Lower lobe of right lung (tissue), 2 donors: ENCODE data around the gene RPS17. TPM values are rescaled to one million over a fixed set of nuclear protein-coding genes. Genes with fewer than 3 reads are reported as not detected.

Experiments
- ATAC-seq, 2 donors: fragments of 200-7000 bp; cut with Tn5 transposase; one replicate each; pipeline ENCODE4 v1.9.1; 2020 to 2022; ENCODE audit warnings: mild to moderate bottlenecking in 2 of 2, moderate library complexity in 2 of 2
- DNase-seq: peaks from one replicate; pipeline ENCODE4 v3.0.0-alpha.2; 2020
- H3K27ac ChIP-seq: fragments of 200-600 bp; one replicate; pipeline ENCODE4 v1.8.0; 2022
- H3K27me3 ChIP-seq: fragments of 200-600 bp; one replicate; pipeline ENCODE4 v1.8.0; 2022; ENCODE audit warnings: low read depth
- H3K36me3 ChIP-seq: fragments of 200-600 bp; one replicate; pipeline ENCODE4 v1.8.0; 2022; ENCODE audit warnings: mild to moderate bottlenecking
- H3K4me1 ChIP-seq: fragments of 200-600 bp; one replicate; pipeline ENCODE4 v1.8.0; 2022
- H3K4me3 ChIP-seq: fragments of 200-600 bp; one replicate; pipeline ENCODE4 v1.8.0; 2022; ENCODE audit warnings: mild to moderate bottlenecking
- H3K9me3 ChIP-seq: fragments of 200-600 bp; one replicate; pipeline ENCODE4 v1.8.0; 2022
- intact Hi-C: fragments of 100-400 bp; cut with DNase I; formaldehyde crosslinking; loops from one replicate; pipeline ENCODE4 v1.11.0; 2022
- total RNA-seq: library from RNA; stranded (reverse); fragmentation: NEBNext Ultra II Directional; extraction: Animal tissue kit (Norgen Biotek cat#: 25700); gene quantifications from one replicate; pipeline ENCODE4 v1.2.1, GENCODE V29; 2021
- TF ChIP-seq, protein P1 (sequence below): fragments of 200-600 bp; IDR thresholded peaks from one replicate; pipeline ENCODE4 v1.8.0; 2022; ENCODE audit warnings: antibody characterized with exemption, mild to moderate bottlenecking
- donor health status: DM: no; HTN: yes; CAD: no; lungs with severe emphysema.

Gene RPS17
- total RNA-seq, 1 donor from 2014 or later, result 1,182 TPM

DNA sequence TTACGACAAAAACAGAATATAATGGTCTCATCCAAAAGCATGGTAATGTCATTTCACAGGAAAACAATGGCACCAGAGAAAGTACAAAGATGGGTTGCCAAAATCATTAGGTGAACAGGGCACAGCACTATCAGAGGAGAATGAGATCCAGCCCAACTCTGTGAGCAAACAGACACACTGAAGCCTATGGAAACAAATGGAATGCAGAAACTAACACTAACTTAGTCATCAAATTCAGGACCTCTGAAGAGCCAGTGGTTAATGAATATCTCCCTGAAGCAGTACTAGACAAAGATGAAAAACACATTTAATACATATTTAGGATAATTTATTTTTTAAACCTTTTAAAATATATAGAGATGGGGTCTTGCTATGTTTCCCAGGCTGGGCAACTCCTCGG is 14.6 kb upstream of the RPS17 start:
- Histone ChIP-seq H3K9me3 (no peaks in the 10 kb centered on the region), H3K4me1 (no peaks in the 10 kb centered on the region), H3K27me3 (no peaks in the 10 kb centered on the region), H3K27ac (no peak overlapping the region), H3K36me3 (no peaks in the 10 kb centered on the region), H3K4me3 (no peak overlapping the region)
- no peak for DNase-seq
- intact Hi-C loops, result no loop called here
- TF ChIP-seq, protein P1, sequence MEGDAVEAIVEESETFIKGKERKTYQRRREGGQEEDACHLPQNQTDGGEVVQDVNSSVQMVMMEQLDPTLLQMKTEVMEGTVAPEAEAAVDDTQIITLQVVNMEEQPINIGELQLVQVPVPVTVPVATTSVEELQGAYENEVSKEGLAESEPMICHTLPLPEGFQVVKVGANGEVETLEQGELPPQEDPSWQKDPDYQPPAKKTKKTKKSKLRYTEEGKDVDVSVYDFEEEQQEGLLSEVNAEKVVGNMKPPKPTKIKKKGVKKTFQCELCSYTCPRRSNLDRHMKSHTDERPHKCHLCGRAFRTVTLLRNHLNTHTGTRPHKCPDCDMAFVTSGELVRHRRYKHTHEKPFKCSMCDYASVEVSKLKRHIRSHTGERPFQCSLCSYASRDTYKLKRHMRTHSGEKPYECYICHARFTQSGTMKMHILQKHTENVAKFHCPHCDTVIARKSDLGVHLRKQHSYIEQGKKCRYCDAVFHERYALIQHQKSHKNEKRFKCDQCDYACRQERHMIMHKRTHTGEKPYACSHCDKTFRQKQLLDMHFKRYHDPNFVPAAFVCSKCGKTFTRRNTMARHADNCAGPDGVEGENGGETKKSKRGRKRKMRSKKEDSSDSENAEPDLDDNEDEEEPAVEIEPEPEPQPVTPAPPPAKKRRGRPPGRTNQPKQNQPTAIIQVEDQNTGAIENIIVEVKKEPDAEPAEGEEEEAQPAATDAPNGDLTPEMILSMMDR, result no peak
- no peak for ATAC-seq

DNA sequence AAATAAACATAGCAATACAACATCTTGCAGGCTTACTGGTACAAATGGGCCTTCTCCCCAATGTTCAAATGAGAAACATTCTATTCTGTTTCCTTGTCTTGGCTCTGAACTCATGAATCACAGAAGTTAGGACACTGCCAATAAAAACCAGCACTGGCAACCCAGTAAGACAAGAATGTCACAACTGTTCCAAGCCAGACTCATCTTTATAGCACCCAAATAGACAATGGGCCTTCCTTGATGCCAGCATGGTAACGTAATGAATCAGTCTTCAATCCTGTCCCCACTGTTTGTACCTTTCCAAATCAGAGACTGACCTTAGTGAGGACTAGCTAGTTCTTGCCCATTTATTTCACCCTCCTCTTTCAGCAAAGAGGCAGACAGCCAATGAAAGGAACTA is 14.1 kb upstream of the RPS17 start:
- H3K27me3 ChIP-seq, result no peaks in the 10 kb centered on the region
- H3K27ac ChIP-seq, result no peak overlapping the region
- no peaks in the 10 kb centered on the region for H3K9me3 ChIP-seq
- no peaks in the 10 kb centered on the region for H3K4me1 ChIP-seq
- ATAC-seq (no peak), DNase-seq (no peak)
- no peak overlapping the region for H3K4me3 ChIP-seq
- intact Hi-C loops, result no loop called here
- no peaks in the 10 kb centered on the region for H3K36me3 ChIP-seq
- TF ChIP-seq, protein P1, result no peak

DNA sequence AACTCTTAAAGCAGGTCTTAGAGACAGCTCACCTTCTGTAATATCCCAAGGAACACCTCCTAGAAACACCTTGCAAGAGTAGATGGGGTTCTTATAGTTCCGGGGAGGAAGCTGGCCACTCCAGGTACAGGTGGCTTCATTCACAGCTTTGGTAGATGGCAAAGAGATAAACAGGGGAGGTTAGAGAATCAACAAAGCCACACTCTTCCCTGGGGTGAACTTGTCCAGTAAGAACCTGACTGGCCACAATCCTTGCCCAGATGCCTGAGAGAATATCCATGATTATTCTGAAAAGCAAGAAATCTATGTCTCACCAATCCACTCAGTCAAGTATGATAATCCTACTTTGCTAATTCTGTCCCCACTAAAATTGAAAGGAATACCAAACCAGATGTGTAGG is 13.6 kb upstream of the RPS17 start:
- TF ChIP-seq, protein P1, result no peak
- intact Hi-C loops, result no loop called here
- H3K36me3 ChIP-seq, result no peaks in the 10 kb centered on the region
- H3K9me3 ChIP-seq, result no peaks in the 10 kb centered on the region
- no peak overlapping the region for H3K27ac ChIP-seq
- ATAC-seq, result no peak
- no peaks in the 10 kb centered on the region for H3K4me1 ChIP-seq
- H3K4me3 ChIP-seq, result no peak overlapping the region
- no peaks in the 10 kb centered on the region for H3K27me3 ChIP-seq
- no peak for DNase-seq

DNA sequence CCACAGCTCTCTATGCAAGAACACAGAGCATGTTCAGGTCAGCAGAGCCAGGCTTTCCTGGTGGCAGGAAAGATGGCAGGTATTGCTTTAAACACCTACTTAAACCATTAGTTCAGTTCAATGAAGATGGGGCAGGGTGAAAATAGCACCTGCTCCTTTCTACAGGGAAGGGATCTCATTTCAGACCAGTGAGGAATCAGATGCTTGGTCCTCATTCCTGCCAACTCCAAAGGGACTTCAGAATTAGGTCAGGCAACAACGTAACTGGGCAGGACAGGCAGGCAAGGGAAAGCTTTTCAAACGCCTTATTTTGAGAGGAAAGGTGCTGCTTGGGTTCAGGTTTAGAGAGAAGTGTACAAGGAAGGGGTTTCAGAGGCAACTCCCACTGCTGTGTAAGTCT is 12.6 kb upstream of the RPS17 start:
- TF ChIP-seq, protein P1, result no peak
- no peaks in the 10 kb centered on the region for H3K36me3 ChIP-seq
- H3K27ac ChIP-seq, result no peak overlapping the region
- H3K9me3 ChIP-seq, result no peaks in the 10 kb centered on the region
- intact Hi-C loops, result no loop called here
- no peaks in the 10 kb centered on the region for H3K4me1 ChIP-seq
- DNase-seq, result no peak
- H3K27me3 ChIP-seq, result no peaks in the 10 kb centered on the region
- ATAC-seq, result no peak
- H3K4me3 ChIP-seq, result no peak overlapping the region

DNA sequence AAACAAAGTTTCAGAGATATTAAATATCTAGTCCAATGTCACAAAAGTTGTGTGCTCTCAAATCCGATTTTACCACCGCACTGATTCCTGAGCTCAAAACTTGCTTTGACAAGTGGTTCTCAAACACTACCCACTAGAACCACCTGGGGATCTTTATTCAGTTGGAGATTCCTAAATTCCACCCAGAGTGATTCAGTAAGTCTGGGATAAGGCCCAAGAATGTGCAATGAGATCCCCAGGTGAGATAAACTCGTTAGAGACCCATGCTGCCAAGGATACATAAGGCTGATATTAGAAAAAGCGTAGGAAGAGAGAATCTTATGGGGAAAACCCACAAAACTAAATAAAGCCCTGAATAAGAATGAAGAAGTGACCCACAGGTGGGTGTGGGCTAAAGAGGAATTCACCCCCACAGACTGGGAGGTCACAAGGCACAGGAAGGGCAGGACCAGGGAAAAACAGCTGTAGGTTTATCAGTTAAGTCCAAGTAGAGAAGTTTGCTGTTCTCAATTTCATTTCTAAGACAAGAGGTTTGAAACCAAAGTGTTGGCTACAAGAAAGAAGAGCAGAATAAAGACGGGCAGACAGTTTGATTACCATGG is 11.5 kb upstream of the RPS17 start:
- no peak for ATAC-seq
- TF ChIP-seq, protein P1, result no peak

More for the DNA sequence above, 11.5 kb upstream of the RPS17 start:
- Histone ChIP-seq H3K36me3 (no peaks in the 10 kb centered on the region), H3K4me3 (no peak overlapping the region), H3K4me1 (no peaks in the 10 kb centered on the region), H3K27me3 (no peaks in the 10 kb centered on the region), H3K9me3 (no peaks in the 10 kb centered on the region), H3K27ac (no peak overlapping the region)
- no peak for DNase-seq
- intact Hi-C loops, result no loop called here
